HG02759 (cell line): Measurements from ENCODE around the gene APOB.
"Not testable (repeated sequence)": the region's sequence is repeated elsewhere in the genome, so short reads cannot be mapped to it uniquely, and the experiment has no call there.

Experiments
- ATAC-seq: cut with Tn5 transposase; IDR thresholded peaks from one replicate; pipeline ENCODE4 v1.9.1; 2021; ENCODE audit warnings: mild to moderate bottlenecking, moderate library complexity; ENCODE audit not compliant: unreplicated experiment

The APOB gene

GRCh38 chr2:21034156-21034971, 9.5 kb downstream of the APOB start:
- ATAC-seq: no peak

GRCh38 chr2:21033237-21034155, 10.4 kb downstream of the APOB start:
- no peak for ATAC-seq

GRCh38 chr2:21032338-21033236, 11.3 kb downstream of the APOB start:
- no peak for ATAC-seq

- no peak for ATAC-seq
These were observed 12.6 kb downstream of the APOB start for GRCh38 chr2:21030983-21031968.

- ATAC-seq: no peak
These were observed 14.4 kb downstream of the APOB start for GRCh38 chr2:21029519-21029918.

DNA sequence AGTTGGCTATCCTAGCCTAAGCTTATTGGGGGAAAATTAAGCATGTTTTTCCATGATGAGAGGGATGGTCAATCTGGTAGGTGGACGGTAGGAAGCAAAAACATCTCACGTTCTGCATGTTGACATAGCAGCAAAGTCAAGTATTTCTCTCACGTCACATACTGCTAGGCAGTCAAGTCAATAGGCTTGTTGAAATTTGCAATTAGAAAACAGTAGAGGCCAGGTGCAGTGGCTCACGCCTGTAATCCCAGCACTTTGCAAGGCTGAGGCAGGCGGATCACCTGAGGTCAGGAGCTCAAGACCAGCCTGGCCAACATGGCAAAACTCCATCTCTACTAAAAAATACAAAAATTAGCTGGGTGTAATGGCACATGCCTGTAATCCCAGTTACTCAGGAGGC, 14.9 kb downstream of the APOB start:
- not testable (repeated sequence) for ATAC-seq

DNA sequence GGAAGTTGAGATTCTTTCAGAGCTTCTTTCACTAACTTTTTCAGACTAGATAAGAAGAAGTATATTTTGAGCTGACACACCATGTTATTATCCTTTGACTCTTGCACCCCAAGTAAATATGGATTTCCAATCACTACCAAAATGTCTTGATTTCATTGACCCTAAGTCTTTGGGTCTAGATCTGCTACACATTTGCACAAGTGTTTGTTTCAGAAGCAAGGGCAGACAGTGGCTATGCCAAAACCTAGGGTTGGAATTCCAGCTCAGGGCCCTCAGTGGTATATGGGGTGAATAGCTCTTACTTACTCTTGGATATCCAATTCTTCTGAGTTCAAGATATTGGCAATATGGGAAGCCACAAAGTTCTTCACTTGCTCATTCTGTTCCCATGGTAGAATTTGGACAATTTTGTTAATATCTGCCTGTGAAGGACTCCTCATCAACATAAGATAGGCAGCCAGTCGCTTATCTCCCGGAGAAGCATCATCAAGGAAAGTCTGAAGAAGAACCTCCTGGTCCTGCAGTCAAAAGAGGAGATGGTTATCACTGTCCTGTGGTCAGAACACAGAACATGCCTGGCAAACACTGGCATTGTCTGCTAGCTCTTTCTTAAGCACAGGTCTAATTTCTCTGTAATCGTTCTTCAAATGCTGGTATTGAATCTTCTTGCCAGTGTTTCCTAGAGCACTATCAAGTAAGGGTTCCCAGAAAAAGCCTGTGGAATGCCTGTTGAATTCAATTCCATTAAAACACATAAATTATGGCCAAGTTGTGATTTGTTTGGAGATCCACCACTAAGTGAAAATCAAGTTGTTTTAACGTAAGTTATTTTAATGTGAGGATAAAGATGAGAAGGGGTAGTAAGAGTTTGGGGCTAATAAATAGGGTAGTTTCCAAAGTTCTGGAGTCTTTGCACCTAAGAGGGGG, 15.6 kb downstream of the APOB start:
- no peak for ATAC-seq

- no peak for ATAC-seq
These were observed 17.2 kb downstream of the APOB start for GRCh38 chr2:21026479-21027282.

GRCh38 chr2:21025690-21026478, 18.0 kb downstream of the APOB start:
- ATAC-seq: no peak

DNA sequence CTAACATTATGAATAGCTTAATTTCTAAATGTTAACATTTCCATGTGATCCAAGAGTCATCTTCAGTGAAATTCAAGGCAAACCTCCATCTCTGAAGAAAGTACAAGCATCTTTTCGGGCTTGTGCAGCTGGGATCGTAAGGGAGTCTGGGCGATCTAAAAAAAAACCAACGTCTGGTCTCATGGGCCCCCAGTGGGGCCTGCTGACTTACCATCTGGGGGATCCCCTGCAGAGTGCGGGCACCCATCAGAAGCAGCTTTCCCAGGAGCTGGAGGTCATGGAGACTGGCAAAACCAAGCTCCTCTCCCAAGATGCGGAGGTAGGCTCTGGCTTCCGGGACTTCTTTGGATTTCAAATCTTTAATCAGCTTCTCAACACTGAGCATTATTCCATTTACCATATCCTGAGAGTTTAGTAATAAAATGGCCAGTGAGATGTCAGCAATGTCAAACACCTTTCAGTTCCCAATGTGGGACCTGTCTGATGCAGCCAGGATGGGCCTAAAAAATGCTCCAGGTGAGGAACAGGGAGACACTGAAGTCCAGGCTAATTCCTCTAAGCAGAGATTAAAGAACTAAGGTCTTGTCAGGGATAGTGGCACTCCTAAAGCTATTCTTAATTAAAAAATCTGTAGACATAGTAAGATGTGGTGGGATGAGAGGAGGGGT, 19.0 kb downstream of the APOB start:
- no peak for ATAC-seq

DNA sequence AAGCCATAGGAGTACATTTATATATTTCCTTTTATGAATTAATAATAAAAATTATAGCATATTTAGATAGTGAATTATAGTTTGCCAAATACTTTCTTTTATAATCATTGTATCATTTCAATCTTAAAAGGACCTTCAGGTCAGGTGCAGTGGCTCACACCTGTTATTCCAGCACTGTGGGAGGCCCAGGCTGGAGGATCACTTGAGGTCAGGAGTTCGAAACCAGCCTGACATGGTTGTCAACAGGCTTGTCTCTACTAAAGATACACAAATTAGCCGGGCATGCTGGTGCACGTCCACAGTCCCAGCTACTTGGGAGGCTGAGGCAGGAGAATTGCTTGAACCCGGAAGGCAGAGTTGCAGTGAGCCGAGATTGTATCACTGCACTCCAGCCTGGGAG, 19.7 kb downstream of the APOB start:
- no peak for ATAC-seq

GRCh38 chr2:21023419-21024181, 20.3 kb downstream of the APOB start:
- ATAC-seq: no peak

DNA sequence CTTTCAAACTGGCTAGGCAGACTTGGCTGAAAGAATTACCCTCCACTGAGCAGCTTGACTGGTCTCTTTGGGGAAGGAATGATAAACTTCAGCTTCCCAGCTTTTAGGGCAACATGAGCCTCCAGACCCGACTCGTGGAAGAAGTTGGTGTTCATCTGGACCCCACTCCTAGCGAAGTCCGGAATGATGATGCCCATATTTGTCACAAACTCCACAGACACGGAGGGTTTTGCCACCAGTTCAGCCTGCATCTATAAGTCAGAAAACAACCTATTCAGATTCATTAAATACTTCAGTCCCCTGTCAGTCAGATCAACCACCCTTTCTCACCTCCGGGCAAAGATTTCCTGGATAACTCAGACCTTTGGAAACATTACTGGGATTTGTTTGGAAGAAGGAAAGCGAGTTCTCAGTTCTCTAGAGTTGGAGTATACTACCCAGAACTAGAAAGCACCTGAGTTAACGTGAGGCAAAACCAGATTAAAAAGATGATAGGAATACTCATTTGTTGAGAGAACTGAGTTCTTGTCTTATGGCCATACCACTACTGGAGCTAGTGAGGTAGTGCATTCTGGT, 21.0 kb downstream of the APOB start:
- ATAC-seq: no peak

GRCh38 chr2:21021430-21021829, 22.4 kb downstream of the APOB start:
- ATAC-seq: no peak

DNA sequence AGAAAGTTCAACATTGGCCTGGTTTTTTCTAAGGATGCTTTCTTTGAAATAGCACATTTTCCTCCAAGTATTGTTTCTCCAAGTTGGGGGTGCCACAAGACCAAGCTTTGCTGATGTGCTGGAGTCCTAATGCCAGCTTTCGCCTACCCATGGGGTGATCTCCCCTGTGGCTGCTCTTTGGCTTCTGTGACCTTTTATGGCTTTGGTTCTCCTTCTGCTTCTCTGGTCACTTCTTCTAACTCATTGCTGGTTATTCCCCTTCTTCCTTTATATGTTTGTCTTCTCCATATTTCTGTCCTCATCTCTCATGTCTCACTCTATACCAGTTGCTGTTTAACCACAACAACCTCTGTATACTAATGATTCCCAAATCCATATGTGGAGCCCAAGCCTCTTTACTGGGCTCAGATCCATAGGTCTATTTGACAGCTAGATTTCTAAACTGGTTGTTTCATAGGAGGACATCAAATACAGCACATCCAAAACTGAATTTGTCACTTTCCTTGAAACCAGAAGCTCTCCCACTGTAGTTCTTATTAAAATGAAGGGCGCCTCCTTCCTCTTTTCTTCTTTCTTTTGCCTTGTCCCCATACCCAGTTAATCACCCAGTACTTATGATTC, 23.1 kb downstream of the APOB start:
- no peak for ATAC-seq
